Measurements from ENCODE around the gene LRRC43.

Gene LRRC43

DNA sequence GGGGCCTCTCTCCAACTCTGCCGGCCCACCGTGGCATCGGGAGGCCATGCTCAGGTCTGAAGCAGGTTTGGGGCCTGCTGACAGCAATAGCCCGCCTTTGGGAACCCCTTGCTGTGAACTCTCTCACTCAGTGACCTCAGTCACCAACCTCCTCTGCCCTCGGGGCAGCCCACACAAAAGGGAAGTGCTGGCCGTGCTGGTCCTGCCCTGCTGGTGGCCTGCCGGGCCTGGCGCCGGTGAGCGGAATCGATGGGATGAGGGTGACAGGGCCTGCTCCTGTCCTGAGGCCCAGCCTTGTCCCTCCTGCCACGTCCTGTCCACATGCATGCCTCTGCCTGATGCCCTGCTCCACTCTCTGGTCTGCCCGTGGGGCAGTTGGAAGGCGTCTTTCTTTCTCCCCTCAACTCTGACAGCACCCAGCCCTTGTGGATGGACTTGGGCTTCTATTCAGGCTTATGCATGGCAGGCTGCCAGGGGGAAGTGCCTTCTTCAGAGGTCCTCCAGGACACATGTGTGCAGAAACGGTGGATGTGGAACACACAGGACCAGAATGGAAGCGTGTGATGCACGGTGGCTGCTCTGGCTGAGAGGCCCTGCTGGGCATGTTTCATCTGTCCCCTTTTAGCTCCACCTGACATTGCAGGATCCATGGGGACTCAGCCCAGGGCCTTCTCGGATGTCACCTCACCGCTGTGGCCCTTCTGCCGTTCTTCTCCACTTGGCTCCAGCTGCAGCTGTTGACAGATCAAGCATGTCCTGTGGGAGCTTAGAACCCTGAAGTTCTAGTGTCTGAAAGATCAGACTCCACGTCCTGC lies 40.8 kb upstream of the LRRC43 start:
- Histone ChIP-seq H3K4me3 (ENCODE audit: low read length) (no peak overlapping the region), H3K36me3 (ENCODE audit: insufficient read depth, low read length) (peaks cover 33% of the 10 kb centered on the region), H3K4me1 (ENCODE audit: insufficient read depth, low read length) (no peaks in the 10 kb centered on the region), H3K9ac (ENCODE audit: low read depth, low read length) (no peak overlapping the region), H3K27ac (ENCODE audit: low read depth, low read length) (no peak overlapping the region), H3K27me3 (ENCODE audit: insufficient read depth, low read length) (no peaks in the 10 kb centered on the region), H3K9me3 (ENCODE audit: insufficient read depth, low read depth, low read length) (peaks cover 24% of the 10 kb centered on the region)
- WGBS: 92% methylated on average over 21 of the region's 21 CpGs

DNA sequence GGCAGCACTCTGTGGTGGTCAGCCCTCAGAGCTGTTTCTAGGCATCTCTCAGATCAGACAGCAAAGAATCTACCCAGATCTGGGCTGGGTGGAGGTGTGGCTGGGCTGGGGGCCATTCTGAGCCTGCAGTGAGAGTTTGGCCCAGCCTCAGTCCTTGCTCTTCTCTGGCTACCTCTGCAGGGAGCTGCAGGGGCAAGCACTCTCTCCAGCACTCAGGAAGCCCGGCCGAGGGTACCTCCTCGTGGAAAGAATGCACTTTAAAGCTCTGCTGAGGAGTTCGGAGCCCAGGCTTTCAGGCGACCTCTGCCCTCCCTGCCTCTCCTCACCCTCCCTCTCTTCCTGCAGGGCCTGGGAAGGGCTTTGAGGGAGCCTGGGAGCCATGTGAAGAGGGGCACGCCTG lies 40.1 kb upstream of the LRRC43 start:
- H3K4me1 ChIP-seq (ENCODE audit: insufficient read depth, low read length): no peaks in the 10 kb centered on the region
- no peak overlapping the region for H3K9ac ChIP-seq (ENCODE audit: low read depth, low read length)
- peaks cover 33% of the 10 kb centered on the region for H3K36me3 ChIP-seq (ENCODE audit: insufficient read depth, low read length)
- no peak overlapping the region for H3K4me3 ChIP-seq (ENCODE audit: low read length)
- H3K9me3 ChIP-seq (ENCODE audit: insufficient read depth, low read depth, low read length): peaks cover 24% of the 10 kb centered on the region
- 92% methylated on average over 6 of the region's 6 CpGs for WGBS
- H3K27me3 ChIP-seq (ENCODE audit: insufficient read depth, low read length): no peaks in the 10 kb centered on the region
- no peak overlapping the region for H3K27ac ChIP-seq (ENCODE audit: low read depth, low read length)

DNA sequence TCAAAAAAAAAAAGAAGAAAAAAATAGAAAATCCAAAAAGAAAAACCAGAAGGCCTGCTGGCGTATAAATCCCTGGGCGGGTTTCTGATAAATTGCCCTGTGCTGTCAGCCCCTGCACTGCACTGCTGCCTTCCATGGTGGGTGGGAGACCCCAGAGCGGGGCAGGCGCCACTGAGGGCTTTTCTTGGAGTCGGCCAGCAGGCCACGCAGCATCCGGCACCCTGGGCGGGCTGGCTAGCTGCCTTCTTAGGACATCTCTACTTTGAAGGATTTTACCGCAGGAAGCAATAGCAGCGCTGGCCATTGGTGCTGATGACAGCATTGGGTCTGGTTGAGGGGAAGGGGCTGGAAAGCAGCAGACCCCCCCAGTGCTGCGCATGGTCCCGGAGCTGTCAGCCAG lies 38.0 kb upstream of the LRRC43 start:
- 97% methylated on average over 12 of the region's 12 CpGs for WGBS
- Histone ChIP-seq H3K9ac (ENCODE audit: low read depth, low read length) (no peak overlapping the region), H3K27me3 (ENCODE audit: insufficient read depth, low read length) (no peaks in the 10 kb centered on the region), H3K27ac (ENCODE audit: low read depth, low read length) (no peak overlapping the region), H3K4me3 (ENCODE audit: low read length) (no peak overlapping the region), H3K36me3 (ENCODE audit: insufficient read depth, low read length) (peaks cover 27% of the 10 kb centered on the region), H3K9me3 (ENCODE audit: insufficient read depth, low read depth, low read length) (peaks cover 24% of the 10 kb centered on the region), H3K4me1 (ENCODE audit: insufficient read depth, low read length) (no peaks in the 10 kb centered on the region)

DNA sequence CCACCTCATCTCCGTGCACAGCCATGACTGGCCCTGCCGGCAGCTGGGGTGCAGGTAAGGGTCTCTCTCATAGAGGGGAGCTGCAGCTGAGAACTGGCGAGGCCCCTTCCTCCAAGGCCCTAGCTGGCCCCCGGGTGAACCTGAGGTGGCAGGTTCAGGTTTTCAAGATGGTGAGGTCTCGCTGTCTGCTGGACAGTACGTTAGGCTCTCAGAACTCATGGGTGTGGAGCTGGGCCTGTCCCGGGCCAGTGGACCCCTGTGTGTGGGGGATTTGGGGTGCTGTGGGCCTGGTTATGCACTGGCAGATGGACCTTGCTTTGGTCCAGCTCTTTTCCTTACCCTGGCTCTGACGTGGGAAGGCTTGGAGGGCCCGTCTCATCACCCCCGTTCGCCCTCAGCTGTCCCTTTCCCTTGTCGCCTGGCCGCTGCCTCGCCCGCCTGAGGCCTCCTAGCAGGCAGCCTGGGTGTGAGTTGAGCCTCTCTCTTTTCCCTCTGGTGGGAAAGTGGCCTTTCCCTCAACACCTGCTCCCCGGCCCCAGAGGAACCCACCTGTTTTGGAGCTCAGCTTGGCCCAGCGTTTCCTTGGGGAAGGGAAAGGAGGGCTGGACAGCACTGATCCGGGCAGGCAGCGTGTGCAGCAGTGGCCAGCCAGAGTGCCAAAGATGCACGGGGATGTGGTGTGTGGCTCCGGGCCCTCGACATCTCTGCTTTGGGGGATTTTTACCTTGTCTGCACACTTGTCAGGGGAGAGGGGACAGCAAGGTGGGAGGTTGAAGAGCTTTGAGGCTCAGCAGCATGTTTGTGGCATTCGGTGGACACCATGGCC lies 37.2 kb upstream of the LRRC43 start:
- peaks cover 27% of the 10 kb centered on the region for H3K36me3 ChIP-seq (ENCODE audit: insufficient read depth, low read length)

DNA sequence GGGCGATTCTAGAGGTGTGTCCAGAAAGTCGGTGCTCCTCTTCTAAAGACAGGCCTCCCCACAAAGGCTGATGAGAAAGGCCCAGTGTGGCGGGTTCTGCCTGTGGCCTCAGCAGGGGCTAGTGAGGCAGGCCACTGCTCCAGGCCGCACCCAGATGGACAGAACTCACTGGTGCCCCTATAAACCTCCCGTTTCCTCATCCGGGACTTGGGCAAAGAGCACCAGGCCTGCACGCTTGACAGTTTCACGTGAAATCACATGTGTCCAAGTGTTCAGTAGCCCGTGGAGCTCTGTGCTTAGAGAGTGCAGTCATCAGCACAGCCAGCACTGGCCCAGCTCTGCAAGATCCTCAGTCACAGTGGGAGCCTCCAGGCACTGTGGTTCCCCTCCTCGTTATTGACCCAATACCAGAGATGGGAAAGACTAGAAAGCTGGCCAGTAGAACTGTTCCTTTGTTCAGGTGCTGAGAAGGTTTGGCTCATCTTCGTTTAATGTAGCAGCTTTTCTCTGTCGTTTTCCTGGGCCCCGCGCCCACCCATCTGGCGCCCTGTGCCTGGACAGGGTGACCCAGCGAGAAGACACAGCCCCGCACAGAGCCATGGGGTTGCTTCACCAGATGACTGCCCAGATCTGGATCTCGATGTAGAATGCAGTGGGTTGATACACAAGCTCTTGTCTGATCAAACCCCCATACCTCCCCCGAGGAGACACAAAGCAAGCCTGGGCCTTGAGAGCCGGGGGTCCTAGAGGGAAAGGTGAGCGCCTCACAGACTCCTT lies 35.2 kb upstream of the LRRC43 start:
- WGBS: 93% methylated on average over 21 of the region's 21 CpGs
- H3K9ac ChIP-seq (ENCODE audit: low read depth, low read length): no peak overlapping the region
- H3K4me1 ChIP-seq (ENCODE audit: insufficient read depth, low read length): no peaks in the 10 kb centered on the region
- peaks cover 9% of the 10 kb centered on the region for H3K36me3 ChIP-seq (ENCODE audit: insufficient read depth, low read length)
- no peaks in the 10 kb centered on the region for H3K27me3 ChIP-seq (ENCODE audit: insufficient read depth, low read length)
- no peak overlapping the region for H3K4me3 ChIP-seq (ENCODE audit: low read length)
- H3K27ac ChIP-seq (ENCODE audit: low read depth, low read length): no peak overlapping the region
- peaks cover 8% of the 10 kb centered on the region for H3K9me3 ChIP-seq (ENCODE audit: insufficient read depth, low read depth, low read length)

More for the DNA sequence above, 37.2 kb upstream of the LRRC43 start:
- H3K27ac ChIP-seq (ENCODE audit: low read depth, low read length): no peak overlapping the region
- H3K4me1 ChIP-seq (ENCODE audit: insufficient read depth, low read length): no peaks in the 10 kb centered on the region
- no peak overlapping the region for H3K9ac ChIP-seq (ENCODE audit: low read depth, low read length)
- no peak overlapping the region for H3K4me3 ChIP-seq (ENCODE audit: low read length)
- no peaks in the 10 kb centered on the region for H3K27me3 ChIP-seq (ENCODE audit: insufficient read depth, low read length)
- peaks cover 24% of the 10 kb centered on the region for H3K9me3 ChIP-seq (ENCODE audit: insufficient read depth, low read depth, low read length)
- WGBS: 95% methylated on average over 23 of the region's 23 CpGs

DNA sequence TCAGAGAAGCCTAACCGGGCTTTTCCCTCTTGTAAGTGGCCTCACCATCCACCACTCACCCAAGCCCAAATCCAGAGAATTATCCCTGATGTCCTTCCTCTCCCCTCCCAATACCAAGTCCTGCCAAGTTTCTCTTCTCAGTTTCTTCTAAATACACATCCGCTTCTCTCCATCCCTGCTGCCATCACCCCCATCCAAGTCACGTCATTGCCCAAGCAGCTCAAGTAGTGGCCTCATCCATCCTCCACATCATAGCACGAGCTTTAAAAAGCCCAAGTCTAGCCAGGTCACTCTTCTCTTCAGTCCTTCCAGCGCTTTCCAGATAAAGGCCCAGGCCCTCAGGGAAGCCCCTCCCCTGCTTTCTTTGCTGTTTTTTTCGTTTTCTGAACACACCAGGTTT lies 34.3 kb upstream of the LRRC43 start:
- Histone ChIP-seq H3K4me3 (ENCODE audit: low read length) (no peak overlapping the region), H3K27me3 (ENCODE audit: insufficient read depth, low read length) (no peaks in the 10 kb centered on the region), H3K36me3 (ENCODE audit: insufficient read depth, low read length) (no peaks in the 10 kb centered on the region; the same call in 1 of the 2 replicates), H3K9ac (ENCODE audit: low read depth, low read length) (no peak overlapping the region), H3K4me1 (ENCODE audit: insufficient read depth, low read length) (no peaks in the 10 kb centered on the region), H3K9me3 (ENCODE audit: insufficient read depth, low read depth, low read length) (no peaks in the 10 kb centered on the region), H3K27ac (ENCODE audit: low read depth, low read length) (no peak overlapping the region)
- 88% methylated on average over 6 of the region's 6 CpGs for WGBS

DNA sequence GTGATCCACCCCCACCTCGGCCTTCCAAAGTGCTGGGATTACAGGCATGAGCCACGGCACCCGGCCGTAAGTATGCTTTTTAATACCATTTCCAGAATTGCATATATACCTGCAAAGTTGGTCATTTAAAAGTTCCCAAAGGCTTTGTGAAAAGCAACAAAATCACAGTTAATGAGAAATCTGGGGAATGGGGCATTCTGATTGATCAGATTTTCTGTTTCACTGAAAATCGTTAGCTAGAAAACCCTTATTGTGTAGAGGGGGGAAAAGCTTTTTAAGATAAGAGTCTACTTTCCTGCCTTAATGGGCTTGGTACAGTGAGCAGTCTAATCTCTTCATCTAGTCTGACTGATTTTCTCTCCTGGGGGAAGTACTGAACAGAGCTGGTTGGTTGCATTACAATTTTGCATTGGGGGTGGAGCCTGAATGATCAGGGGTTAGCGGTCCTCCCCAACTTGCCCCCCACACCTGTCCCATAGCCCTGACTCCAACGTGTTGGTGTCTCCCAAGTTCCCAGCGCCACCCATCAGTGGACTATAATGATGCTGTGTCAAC lies 32.7 kb upstream of the LRRC43 start:
- Histone ChIP-seq H3K4me1 (ENCODE audit: insufficient read depth, low read length) (no peaks in the 10 kb centered on the region), H3K9ac (ENCODE audit: low read depth, low read length) (no peak overlapping the region), H3K27ac (ENCODE audit: low read depth, low read length) (no peak overlapping the region), H3K4me3 (ENCODE audit: low read length) (no peak overlapping the region), H3K27me3 (ENCODE audit: insufficient read depth, low read length) (no peaks in the 10 kb centered on the region), H3K36me3 (ENCODE audit: insufficient read depth, low read length) (no peaks in the 10 kb centered on the region), H3K9me3 (ENCODE audit: insufficient read depth, low read depth, low read length) (no peaks in the 10 kb centered on the region)
- WGBS: 93% methylated on average over 8 of the region's 8 CpGs

DNA sequence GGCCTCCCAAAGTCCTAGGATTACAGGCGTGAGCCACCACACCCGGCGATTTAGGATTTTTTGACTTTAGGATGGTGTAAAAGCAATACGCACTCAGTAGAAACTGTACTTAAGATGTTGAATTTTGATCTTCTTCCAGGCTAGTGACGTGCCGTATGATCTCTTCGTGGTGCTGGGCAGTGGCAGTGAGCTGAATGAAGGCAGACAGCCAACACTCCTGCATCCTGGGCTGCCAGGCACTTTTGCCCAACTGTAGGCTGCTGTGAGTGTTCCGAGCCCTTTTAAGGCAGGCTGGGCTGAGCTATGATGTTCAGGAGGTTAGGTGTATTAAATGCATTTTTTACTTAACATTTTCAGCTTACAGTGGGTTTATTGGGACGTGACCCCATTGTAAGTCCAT lies 30.2 kb upstream of the LRRC43 start:
- H3K36me3 ChIP-seq (ENCODE audit: insufficient read depth, low read length): no peaks in the 10 kb centered on the region
- WGBS: 92% methylated on average over 9 of the region's 9 CpGs
- no peak overlapping the region for H3K4me3 ChIP-seq (ENCODE audit: low read length)

DNA sequence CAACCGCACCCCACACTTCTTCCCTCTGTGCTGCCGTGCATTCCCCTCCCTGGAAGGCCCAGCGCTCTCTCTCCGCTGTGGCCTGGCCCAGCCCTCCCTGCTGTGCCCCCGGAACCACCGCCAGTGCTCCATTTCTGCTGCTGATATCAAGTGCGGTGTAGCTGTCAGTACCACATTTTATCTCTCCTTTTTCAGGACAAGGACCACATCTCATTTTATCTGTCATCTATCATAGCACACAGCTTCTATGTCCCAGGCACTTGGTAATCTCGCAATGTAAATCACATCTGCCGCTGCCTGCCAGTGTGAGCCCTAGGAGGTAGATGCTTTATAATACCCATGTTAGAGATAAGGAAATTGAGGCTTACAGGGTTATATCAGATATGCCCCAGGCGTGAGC lies 27.2 kb upstream of the LRRC43 start:
- no peaks in the 10 kb centered on the region for H3K4me1 ChIP-seq (ENCODE audit: insufficient read depth, low read length)
- 66% methylated on average over 10 of the region's 10 CpGs for WGBS
- no peak overlapping the region for H3K4me3 ChIP-seq (ENCODE audit: low read length)
- no peak overlapping the region for H3K27ac ChIP-seq (ENCODE audit: low read depth, low read length)
- H3K27me3 ChIP-seq (ENCODE audit: insufficient read depth, low read length): no peaks in the 10 kb centered on the region
- H3K36me3 ChIP-seq (ENCODE audit: insufficient read depth, low read length): no peaks in the 10 kb centered on the region
- H3K9me3 ChIP-seq (ENCODE audit: insufficient read depth, low read depth, low read length): no peaks in the 10 kb centered on the region
- H3K9ac ChIP-seq (ENCODE audit: low read depth, low read length): no peak overlapping the region

More for the DNA sequence above, 30.2 kb upstream of the LRRC43 start:
- no peak overlapping the region for H3K9ac ChIP-seq (ENCODE audit: low read depth, low read length)
- no peak overlapping the region for H3K27ac ChIP-seq (ENCODE audit: low read depth, low read length)
- H3K4me1 ChIP-seq (ENCODE audit: insufficient read depth, low read length): no peaks in the 10 kb centered on the region
- no peaks in the 10 kb centered on the region for H3K27me3 ChIP-seq (ENCODE audit: insufficient read depth, low read length)
- no peaks in the 10 kb centered on the region for H3K9me3 ChIP-seq (ENCODE audit: insufficient read depth, low read depth, low read length)

DNA sequence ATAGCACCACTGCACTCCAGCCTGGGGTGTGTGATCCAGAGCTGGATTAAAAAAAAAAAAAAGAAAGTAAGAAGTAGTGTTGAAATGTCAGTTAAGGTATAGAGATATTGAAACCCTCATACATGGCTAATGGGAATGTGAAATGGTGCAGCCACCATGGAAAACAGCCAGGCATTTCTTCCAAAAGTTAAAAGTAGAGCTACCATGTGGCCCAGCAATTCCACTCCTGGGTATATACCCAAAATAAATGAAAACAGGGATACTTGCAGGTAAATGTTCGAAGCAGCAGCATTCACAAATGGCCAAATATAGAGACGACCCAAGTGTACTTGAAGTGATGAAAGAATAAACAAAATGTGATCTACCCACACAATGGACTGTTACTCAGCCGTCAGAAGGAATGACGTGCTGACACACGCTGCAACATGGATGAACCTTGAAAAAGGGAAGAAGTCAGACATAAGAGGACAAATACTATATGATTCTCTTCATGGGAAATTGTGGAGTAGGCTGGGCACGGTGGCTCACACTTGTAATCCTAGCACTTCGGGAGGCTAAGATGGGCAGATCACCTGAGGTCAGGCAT lies 24.1 kb upstream of the LRRC43 start:
- 97% methylated on average over 7 of the region's 7 CpGs for WGBS
- H3K9me3 ChIP-seq (ENCODE audit: insufficient read depth, low read depth, low read length): no peaks in the 10 kb centered on the region
- H3K36me3 ChIP-seq (ENCODE audit: insufficient read depth, low read length): no peaks in the 10 kb centered on the region
- H3K4me1 ChIP-seq (ENCODE audit: insufficient read depth, low read length): no peaks in the 10 kb centered on the region
- H3K27ac ChIP-seq (ENCODE audit: low read depth, low read length): no peak overlapping the region
- no peaks in the 10 kb centered on the region for H3K27me3 ChIP-seq (ENCODE audit: insufficient read depth, low read length)
- H3K9ac ChIP-seq (ENCODE audit: low read depth, low read length): no peak overlapping the region
- no peak overlapping the region for H3K4me3 ChIP-seq (ENCODE audit: low read length)

Measured in HUES64 (cell line).